BJ (cell line): ENCODE results near the gene EZR. TPM values are rescaled to one million over a fixed set of nuclear protein-coding genes. Genes with fewer than 3 reads are reported as not detected.

Experiments used
- CTCF ChIA-PET: fragments of 350-600 bp; formaldehyde crosslinking; extraction: SDS; loops from one replicate; lab custom pipeline; 2021; ENCODE audit warnings: antibody characterized with exemption, inconsistent platforms; lab: Yijun Ruan, JAX
- POLR2A ChIA-PET: fragments of 300-600 bp; sonication (Branson Sonifier 250); formaldehyde crosslinking; extraction: SDS; loops from one replicate; lab custom pipeline; 2021; ENCODE audit warnings: antibody characterized with exemption; lab: Charles Lee
- DNase-seq: peaks from one replicate; pipeline ENCODE4 v3.0.0-alpha.2; 2011; ENCODE audit warnings: low read depth
- H3K27me3 ChIP-seq: 2 replicates; pipeline ENCODE4 v1.6.0; 2011; ENCODE audit warnings: low read length; ENCODE audit not compliant: control insufficient read depth, insufficient read depth
- H3K36me3 ChIP-seq: 2 replicates; pipeline ENCODE4 v1.5.1; 2011; ENCODE audit warnings: low read length; ENCODE audit not compliant: control insufficient read depth, insufficient read depth
- H3K4me3 ChIP-seq: 2 replicates; pipeline ENCODE4 v1.5.1; 2011; ENCODE audit warnings: low read depth, mild to moderate bottlenecking, control low read depth, low read length
- CTCF ChIP-seq: IDR thresholded peaks from 2 replicates; pipeline ENCODE4 v1.5.1; 2011; ENCODE audit warnings: low read depth, mild to moderate bottlenecking, control low read depth, inconsistent platforms, low read length, moderate library complexity; ENCODE audit not compliant: insufficient read depth
- polyA plus RNA-seq: library from polyadenylated mRNA; depleted of rRNA; stranded (reverse); fragments of >200 nt; gene quantifications from 2 replicates; pipeline ENCODE4 v1.2.3, GENCODE V29; 2011

Gene EZR
- polyA plus RNA-seq, 1 experiment: 117 TPM

- POLR2A ChIA-PET: no interaction called here
- TF ChIP-seq CTCF: no peak
- H3K36me3 ChIP-seq: peaks cover 4% of the 10 kb centered on the region; the same call in 1 of the 2 replicates
- DNase-seq: no peak
- H3K4me3 ChIP-seq: no peak overlapping the region
- CTCF ChIA-PET: no interaction called here
- H3K27me3 ChIP-seq: no peaks in the 10 kb centered on the region
Measured at GRCh38 chr6:158816329-158816728, 2.8 kb downstream of the EZR start.

GRCh38 chr6:158815907-158816306 is 3.3 kb downstream of the EZR start:
- no peak for DNase-seq
- H3K27me3 ChIP-seq: no peaks in the 10 kb centered on the region
- ChIA-PET CTCF (no interaction called here), POLR2A (no interaction called here)
- H3K4me3 ChIP-seq: no peak overlapping the region
- peaks cover 4% of the 10 kb centered on the region; the same call in 1 of the 2 replicates for H3K36me3 ChIP-seq
- TF ChIP-seq CTCF: no peak

GRCh38 chr6:158815379-158815724 is 3.8 kb downstream of the EZR start:
- peaks cover 4% of the 10 kb centered on the region; the same call in 1 of the 2 replicates for H3K36me3 ChIP-seq
- no peak overlapping the region for H3K4me3 ChIP-seq
- ChIA-PET CTCF (no interaction called here), POLR2A (no interaction called here)
- no peak for TF ChIP-seq CTCF
- DNase-seq: no peak
- no peaks in the 10 kb centered on the region for H3K27me3 ChIP-seq

- ChIA-PET POLR2A (no interaction called here), CTCF (interaction anchor here (0.6 kb wide), 1 partner anchor 228 kb away, joined by 3 read pairs; no protein-coding TSS in a partner anchor)
- no peak for DNase-seq
- no peak overlapping the region for H3K4me3 ChIP-seq
- no peak for TF ChIP-seq CTCF
- peaks cover 5% of the 10 kb centered on the region for H3K36me3 ChIP-seq
- no peaks in the 10 kb centered on the region for H3K27me3 ChIP-seq
Measured at GRCh38 chr6:158813032-158813431, 6.1 kb downstream of the EZR start.

- peaks cover 5% of the 10 kb centered on the region for H3K36me3 ChIP-seq
- ChIA-PET CTCF (no interaction called here), POLR2A (interaction anchor here (0.6 kb wide), 1 partner anchor 154 kb away, joined by 3 read pairs; no protein-coding TSS in a partner anchor)
- TF ChIP-seq CTCF: no peak
- H3K27me3 ChIP-seq: no peaks in the 10 kb centered on the region
- no peak for DNase-seq
- no peak overlapping the region for H3K4me3 ChIP-seq
Measured at GRCh38 chr6:158812611-158813010, 6.6 kb downstream of the EZR start.
